Hematopoietic multipotent progenitor cell treated with erythropoietin and hydrocortisone succinate and interleukin-3 and kit ligand, for 8 days (in vitro differentiated cells): ENCODE results near the gene CLDN18.
A peak's percentile ranks its signal among the peaks of the same experiment; 100 is the strongest.

Experiments used
- DNase-seq: peaks from one replicate; pipeline ENCODE4 v3.0.0-alpha.2; 2015

CLDN18 gene

GRCh38 chr3:138065949-138066348 is 56.0 kb downstream of the CLDN18 start:
- no peak for DNase-seq

GRCh38 chr3:138066383-138066782 is 56.4 kb downstream of the CLDN18 start:
- no peak for DNase-seq

GRCh38 chr3:138066972-138067371 is 57.0 kb downstream of the CLDN18 start:
- no peak for DNase-seq

GRCh38 chr3:138068046-138068445 is 58.1 kb downstream of the CLDN18 start:
- no peak for DNase-seq

- peak; percentile 77 for DNase-seq
Observed at GRCh38 chr3:138068579-138069174, 58.7 kb downstream of the CLDN18 start.

GRCh38 chr3:138070006-138070405 is 60.0 kb downstream of the CLDN18 start:
- no peak for DNase-seq

- DNase-seq = no peak
Observed at GRCh38 chr3:138072796-138073195, 62.8 kb downstream of the CLDN18 start.

- no peak for DNase-seq
Observed at GRCh38 chr3:138078096-138078495, 68.1 kb downstream of the CLDN18 start.

- DNase-seq = no peak
Observed at GRCh38 chr3:138078901-138079344, 69.0 kb downstream of the CLDN18 start.

GRCh38 chr3:138079901-138080300 is 69.9 kb downstream of the CLDN18 start:
- DNase-seq = no peak

GRCh38 chr3:138081371-138082084 is 71.6 kb downstream of the CLDN18 start:
- DNase-seq = no peak

GRCh38 chr3:138082085-138082991 is 72.4 kb downstream of the CLDN18 start:
- DNase-seq = peak; percentile 39

- no peak for DNase-seq
Observed at GRCh38 chr3:138082992-138083386, 73.0 kb downstream of the CLDN18 start.
